Glomerular endothelial cell (primary cell): ENCODE measurements around the gene ROBO4. TPM values are rescaled to one million over a fixed set of nuclear protein-coding genes. Genes with fewer than 3 reads are reported as not detected.

ENCODE experiments used
- DNase-seq: peaks from one replicate; pipeline ENCODE4 v3.0.0-alpha.2; 2011; ENCODE audit warnings: low read depth, low spot score; ENCODE audit errors: extremely low read depth
- total RNA-seq: library from RNA; depleted of rRNA; stranded (reverse); fragments of >200 nt; gene quantifications from 2 replicates; pipeline ENCODE4 v1.2.3, GENCODE V29; 2015

ROBO4 gene
- total RNA-seq, 1 donor from 2014 or later, result 785 TPM

DNA sequence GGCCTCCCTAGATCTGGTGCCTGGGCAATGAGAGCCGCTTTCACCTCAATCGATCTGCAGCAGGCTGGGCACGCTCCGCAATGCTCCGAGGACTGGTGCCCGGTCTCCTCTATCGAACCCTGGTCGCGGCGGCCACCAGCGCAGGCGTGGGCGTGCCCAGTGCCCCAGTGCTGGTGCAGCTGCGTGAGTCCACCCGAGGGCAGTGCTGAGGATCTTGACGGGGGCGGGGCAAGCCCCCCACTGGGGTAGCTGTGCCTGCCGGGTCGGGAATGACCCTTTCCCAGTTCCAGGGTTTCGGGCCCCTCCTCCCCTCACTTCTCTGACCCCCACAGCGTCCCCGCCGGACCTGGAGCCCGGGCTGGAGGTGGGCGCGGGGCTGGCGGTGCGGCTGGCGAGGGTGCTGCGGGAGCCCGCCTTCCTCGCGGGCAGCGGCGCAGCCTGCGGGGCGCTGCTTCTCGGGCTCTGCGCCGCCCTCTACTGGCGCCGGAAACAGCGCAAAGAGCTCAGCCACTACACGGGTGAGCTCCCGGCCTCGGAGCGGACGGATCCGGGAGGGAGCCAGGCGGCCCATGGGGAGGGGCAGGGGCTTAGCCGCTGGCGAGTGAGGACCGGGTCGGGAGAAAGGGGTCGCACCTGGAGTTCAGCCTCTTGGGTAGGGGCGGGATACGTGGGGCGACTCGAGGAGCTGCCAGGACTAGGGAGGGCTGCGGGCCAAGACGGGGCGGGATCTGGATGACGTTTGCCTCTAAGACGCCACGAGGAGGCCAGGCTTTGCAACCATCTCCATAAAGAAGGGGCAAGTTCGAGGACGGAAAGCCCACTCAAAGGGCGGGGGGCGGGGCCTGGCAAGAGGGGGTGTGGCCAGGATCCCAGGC, 21.5 kb downstream of the ROBO4 start:
- peak; percentile 68 for DNase-seq

DNA sequence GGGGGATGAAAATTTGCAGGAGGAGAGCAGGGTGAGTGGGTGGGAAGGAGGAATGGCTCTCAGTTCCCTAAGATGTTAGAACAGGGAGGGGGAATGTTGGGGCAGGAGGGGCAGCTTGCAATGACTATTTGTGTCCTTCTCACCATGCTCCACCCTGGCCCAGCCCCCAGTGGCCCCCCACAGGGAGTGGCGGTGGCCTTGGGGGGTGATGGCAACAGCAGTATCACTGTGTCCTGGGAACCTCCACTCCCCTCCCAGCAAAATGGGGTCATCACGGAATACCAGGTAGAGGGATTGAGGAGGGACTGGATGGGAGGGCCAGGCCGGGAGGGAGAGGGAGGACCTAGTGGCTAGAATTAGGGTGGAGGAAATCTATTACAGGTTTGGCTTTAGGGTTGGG, 22.3 kb downstream of the ROBO4 start:
- no peak for DNase-seq

DNA sequence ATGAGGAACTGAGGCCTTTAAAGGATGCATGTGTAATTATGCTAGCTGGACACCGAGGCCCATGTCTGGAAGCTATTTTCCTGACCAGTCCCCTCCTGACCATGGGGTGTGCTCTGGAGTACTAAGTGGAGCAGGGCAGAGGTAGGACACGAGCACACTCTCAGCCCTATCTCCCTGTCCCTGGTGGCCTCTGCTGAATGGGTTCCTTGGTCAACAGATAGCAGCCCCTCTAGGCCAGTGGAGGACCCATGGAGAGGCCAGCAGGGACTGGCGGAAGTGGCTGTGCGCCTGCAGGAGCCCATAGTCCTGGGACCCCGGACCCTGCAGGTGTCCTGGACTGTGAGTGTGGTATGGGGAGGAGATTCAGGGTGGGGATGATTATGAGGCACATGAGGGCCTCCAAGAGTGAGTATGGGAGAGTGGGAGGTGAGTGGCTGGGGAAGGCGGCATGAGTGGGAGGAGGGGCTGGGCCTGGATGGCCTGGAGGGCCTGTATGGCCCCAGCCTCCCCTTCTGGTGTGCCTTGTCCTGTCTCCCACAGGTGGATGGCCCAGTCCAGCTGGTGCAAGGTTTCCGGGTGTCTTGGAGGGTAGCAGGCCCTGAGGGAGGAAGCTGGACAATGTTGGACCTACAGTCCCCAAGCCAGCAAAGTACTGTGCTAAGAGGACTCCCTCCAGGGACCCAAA, 23.0 kb downstream of the ROBO4 start:
- DNase-seq, result no peak

DNA sequence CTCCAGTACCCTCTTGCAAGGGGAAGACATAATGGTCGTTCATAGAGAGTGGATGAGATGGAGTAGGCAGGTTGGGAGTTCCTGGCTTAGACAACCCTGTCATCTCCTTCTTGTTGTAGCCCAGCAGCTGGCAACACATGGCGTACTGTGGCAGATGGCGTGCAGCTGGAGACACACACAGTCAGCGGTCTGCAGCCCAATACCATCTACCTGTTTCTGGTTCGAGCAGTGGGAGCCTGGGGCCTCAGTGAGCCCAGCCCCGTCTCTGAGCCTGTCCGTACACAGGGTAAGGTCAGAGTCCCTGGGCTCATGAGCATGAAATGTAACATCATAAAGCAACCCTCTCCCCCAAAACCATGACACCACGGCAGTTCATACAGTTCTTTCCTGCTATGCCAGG, 23.7 kb downstream of the ROBO4 start:
- DNase-seq, result no peak

DNA sequence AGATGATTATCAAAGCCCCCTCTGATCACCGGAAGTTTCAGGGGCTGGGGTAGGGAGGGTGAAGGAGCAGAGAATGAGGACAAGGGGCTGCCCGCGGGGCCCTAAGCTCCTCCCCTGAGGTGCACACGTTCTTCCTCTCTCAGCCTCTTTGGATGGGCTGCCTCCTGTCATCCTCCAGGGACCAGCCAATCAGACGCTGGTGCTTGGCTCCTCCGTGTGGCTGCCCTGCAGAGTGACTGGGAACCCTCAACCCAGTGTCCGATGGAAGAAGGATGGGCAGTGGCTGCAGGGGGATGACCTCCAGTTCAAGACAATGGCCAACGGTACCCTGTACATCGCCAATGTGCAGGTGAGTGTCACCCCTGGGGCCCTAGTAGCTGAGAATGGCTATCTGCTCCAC, 24.9 kb downstream of the ROBO4 start:
- DNase-seq, result no peak

DNA sequence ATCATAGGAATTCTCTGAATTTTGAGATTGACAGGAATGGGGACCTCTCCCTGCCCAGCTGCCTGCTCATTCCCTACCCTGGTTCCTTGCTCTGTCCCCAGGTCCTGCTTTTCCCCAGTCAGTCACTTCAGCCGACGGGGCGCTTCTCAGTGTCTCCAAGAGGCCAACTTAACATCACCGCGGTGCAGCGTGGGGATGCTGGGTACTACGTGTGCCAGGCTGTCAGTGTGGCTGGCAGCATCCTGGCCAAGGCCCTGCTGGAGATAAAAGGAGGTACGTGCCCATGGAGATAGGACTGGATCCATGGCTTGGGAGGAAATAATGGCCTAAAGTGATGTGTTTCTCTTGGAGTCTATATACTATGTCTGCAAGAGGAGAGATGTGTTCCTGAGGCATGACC, 25.4 kb downstream of the ROBO4 start:
- no peak for DNase-seq

DNA sequence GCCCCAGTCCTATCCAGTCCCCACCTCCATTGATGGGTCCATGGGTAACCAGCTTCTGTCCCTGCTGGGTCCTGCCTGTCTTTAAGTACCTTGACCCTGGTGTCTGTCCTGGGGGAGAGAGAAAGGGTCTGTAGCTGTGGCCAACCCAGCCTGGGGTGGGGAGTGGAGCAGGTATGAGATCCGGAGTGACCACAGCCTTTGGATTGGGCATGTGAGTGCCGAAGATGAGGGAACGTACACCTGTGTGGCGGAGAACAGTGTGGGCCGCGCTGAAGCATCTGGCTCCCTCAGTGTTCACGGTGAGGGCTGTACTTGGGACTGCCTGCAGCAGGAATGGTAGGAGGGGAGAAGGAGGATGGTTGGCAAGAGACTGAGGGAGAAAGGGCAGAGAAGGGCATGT, 27.2 kb downstream of the ROBO4 start:
- no peak for DNase-seq

DNA sequence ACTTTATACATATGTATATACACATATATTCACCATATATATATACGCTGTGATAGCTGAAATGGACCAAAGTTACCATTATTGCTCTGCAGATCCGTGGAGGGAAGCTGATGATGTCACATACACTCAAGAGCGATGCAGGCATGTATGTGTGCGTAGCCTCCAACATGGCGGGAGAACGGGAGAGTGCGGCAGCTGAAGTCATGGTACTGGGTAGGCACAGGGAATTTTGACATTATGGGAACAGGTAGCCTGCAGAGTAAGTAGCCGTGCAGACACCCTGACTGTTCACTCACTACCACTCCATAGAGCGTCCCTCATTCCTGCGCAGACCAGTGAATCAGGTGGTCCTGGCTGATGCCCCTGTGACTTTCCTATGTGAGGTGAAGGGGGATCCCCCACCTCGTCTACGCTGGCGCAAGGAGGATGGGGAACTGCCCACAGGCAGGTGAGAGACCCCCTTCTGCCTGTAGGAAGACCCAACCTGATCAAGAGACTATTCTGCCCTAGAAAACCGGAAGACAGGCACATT, 27.7 kb downstream of the ROBO4 start:
- no peak for DNase-seq

DNA sequence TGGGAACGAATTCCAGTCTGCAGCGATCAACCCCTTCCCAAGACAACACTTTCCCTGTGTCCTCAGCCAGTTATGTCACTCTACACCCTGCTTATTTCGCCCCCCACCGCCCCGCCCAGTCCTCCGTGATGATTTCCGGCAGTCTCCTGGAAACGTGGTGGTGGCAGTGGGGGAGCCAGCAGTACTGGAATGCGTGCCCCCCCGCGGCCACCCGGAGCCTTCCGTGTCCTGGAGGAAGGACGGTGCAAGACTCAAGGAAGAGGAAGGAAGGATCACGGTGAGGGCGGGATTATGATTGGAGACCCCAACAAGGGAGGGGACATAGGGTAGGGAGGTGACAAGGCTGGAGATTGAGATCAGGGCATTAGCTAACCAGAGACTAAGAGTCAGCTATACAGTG, 28.3 kb downstream of the ROBO4 start:
- DNase-seq, result no peak

DNA sequence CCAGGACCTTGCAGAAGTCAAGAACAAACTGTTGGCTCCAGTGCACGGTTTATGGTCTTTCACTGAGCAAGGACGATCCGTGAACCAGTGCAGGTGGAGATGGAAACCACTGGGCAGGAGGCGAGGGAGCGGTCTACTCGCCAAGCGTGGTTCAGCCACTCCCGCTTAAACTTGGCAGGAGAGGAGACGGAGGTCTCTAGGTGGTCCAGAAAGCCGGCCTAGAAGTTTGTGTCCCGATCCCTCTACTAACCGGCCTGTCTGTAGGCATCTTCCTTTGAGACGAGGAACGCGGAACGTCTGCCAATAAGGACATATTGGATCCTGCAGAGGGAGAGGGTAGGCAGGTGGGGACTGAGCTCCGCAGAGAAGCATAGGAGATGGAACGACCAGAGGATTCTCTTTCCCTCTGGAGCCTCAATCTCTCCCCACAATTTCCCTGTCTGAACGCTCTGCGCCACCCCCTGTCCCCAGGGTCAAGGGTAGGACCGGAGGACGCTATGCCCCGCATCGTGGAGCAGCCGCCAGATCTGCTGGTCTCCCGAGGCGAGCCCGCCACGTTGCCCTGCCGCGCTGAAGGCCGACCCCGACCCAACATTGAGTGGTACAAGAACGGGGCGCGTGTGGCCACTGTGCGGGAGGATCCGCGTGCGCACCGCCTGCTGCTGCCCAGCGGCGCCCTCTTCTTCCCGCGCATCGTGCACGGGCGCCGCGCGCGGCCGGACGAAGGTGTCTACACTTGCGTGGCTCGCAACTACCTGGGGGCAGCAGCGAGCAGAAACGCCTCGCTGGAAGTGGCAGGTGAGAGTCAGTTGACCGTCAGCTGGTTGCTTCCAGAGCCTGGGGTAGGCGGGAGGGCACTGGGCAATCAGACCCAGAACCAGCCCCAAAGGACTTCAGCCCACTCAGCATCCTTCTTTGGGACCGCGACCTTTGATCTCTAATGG, 29.1 kb downstream of the ROBO4 start:
- DNase-seq, result no peak

DNA sequence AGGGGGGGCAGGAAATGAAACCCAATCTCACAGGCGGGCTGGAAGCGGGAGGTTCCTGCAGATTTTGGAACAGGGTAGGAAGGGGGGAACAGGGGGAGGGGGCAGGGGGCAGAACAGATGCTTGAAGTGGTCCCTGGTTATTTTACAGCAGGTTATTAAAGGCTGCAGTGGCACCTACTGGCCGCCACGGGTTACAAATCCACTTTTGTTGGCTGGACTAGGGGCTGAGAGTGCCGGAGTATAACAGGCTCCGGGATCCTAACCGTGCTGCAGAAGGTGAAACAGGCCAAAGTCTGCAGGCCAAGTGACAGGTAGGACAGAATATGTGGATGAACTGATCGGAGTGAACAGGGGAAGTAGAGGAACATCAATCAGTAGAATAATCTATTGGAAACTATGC, 30.0 kb downstream of the ROBO4 start:
- no peak for DNase-seq

DNA sequence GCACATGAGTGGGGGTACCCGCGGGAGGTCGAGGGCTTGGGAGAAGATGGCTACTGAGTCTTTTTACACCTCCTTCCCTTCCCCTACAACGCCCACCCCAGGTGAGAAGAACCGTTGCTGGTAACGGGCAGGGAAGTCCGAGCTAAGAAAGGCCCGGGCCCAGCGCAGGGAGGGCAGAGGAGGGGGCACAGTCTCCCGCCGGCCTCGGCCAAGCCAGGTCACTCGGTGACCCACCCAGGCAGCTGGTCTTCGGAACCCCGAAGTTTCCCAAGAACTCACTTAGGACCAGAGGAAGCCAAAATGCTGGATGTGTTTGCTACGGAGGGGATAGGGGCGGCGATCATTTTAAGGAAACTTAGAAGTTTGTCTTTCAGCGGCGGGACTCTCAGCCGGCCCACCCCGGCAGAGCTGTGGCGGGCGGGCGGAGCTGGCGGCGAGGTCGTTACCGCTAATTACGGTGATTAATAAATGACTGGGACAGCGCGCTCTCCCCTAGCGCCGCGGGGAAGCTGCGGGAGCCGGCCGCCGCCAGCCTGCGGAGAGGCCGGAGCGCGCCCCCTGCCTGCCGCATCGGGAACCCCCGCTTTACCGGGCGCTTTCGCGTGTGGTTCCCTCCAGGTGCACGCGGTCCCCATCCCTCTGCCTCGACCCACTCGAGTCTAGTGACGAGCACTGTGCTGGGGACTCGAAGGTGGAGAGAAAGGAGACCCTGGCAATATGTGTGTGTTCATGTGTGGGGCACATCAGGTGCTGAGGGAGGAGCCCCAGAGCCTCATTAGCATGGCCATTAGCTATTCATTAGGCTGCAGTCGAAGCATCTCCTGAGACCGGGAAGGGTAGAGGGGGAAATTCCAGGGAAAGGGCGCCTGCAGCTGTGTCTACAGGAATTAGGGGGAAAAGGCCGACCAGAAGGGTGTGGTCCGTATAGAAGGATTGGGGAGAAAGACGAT, 31.5 kb downstream of the ROBO4 start:
- no peak for DNase-seq

DNA sequence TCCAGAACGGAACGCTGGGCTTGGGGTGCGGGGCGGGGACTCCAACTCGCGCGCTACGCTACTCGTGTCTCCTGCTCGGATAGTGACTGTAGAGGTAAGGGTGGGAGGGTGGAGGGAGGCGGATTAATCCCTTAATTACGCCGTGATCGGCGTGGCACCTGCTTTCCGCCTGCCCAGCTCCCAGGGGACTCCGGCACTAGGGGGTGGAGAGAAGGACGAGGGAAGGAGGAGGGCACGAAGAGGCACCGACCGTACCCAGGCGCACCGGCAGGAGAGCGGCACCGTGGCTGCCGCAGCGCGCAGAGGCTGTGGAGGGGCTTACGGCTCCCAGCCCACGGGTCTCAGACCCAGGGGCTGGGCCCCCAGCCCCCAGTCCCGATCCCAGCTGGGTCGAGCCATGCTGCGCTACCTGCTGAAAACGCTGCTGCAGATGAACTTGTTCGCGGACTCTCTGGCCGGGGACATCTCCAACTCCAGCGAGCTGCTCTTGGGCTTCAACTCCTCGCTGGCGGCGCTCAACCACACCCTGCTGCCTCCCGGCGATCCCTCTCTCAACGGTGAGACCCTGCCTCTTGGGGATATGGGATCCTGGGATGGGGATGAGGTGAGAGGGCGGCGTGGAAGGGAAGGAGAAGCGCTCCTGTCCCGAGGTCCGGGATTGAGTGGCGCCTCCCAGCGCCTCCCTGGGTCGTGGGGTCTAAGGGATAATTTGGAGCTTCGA, 32.3 kb downstream of the ROBO4 start, which contains the start of gene ROBO3:
Gene ROBO3, plus strand, starts transcription at position 252 of the 721 bp plus-strand sequence. Its CDS starts 146 bp downstream, at position 398.
- no peak for DNase-seq

DNA sequence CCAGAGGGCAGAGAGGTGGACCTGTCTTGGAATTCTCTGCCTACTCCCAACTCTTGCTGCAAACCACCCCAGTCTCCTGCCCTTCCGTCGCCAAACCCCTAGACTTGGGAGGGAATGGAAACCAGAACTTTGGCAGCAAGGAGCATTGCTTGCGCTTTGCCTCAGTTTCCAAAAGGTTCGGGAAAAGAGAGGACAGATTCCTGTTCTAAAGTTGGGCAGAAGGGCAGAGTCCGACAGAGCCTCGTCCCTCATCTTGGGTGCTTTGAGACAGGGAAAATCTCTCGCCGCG, 32.8 kb downstream of the ROBO4 start:
- no peak for DNase-seq

DNA sequence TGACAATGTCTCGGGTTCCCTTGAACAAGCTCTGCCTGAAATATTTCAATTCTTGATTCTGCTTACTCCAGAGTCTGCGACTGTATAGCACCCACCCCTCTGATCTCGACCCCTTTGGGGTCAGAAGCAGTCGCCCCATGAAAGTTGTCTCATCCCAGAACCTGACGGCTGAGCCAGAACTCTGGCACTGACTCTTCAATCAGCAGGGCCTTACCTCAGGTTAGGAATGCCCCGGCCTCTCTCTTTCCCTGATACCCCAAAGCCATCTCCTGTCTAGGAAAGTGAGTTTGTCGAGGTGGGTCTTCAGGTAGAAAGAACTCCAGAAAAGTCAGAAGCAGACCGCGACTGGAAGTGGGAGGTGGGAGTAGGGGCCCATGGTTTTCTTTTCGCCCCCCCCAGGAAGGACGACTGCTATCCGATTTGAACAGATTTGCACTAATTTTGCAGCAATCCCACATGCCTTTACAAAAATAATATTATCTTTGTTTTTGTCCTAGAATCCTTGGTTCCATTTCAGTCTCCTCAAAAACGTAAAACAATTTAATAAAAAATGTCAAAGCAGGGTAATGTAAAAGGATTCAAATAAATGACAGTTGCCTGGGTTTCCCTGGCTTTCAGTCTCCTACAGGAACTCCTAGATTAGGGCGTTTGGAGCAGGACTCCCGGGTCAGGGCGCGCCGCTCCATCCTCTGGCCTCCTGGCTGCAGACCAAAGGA, 33.3 kb downstream of the ROBO4 start:
- no peak for DNase-seq

DNA sequence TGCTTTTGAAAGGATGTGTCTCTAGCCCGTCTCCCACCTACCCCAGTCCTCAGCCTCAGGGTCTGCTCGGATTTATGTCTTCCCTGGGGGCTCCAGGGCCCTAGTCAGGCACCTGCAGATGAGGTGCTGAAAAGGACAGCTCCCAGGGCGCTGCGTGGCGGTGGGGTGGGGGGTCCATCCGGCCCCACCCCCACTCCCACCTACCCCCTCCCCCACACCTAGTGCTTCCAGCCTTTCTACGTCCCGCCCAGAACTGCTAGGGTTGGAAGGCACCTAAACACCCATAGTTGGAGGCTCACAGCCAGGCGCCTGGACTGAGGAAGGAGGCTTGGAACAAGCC, 33.9 kb downstream of the ROBO4 start:
- DNase-seq, result no peak

DNA sequence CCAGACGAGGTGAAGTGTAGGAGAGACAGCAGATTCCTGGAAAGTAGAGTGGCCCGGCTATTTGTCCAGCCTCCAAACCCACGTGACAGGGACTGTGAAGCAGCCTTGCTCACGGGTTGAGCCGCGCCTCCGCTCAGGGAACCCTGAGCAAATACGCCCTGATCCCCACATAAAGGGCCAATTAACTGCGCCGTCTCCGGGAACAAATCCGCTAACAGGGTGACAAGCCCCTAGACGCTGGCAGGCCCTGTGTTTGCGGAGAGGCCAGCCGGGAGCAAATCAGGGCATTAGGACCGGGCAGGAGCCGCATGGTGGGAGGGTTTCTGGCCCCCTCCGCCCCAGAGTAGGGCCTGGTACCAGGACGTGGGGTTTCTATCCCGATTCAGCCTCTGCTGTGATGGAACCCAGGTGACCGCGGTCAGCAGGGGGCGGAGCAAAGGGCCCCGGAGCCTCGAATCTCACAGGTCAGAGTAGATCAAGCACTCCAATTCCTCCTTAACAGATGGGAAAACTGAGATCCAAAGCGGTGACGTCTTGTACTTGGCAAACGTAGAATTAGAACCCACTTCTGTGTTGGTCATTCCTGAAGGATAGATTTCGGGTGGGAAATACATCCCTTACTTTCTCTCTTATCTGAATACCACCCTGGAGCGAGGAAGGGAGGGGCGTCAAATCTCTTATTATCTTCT, 34.4 kb downstream of the ROBO4 start:
- DNase-seq, result no peak

DNA sequence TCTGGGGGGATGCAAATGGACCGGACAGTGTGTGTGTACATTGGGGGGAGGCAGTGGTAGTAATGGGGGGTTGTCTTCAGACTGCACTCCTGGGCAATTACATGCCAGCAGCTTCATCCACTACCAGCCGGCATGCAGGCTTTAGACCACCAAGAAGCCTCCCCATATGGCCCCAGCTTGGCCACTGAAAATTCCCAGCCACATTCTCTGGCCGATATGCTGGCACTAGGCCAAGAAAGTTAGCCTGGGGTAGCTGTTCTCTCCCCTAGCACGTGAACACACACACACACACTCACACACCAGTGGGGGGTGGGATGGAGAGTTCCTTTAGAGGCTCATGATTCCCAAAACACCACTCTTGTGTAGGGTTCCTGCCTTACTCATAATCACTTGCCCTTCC, 36.0 kb downstream of the ROBO4 start:
- DNase-seq, result no peak
